OCI-LY7 (cell line): ENCODE data around the gene TRAPPC6A. TPM values are rescaled to one million over a fixed set of nuclear protein-coding genes. Genes with fewer than 3 reads are reported as not detected.

Experiments
- BruUV-seq: library from RNA; stranded (reverse); fragments of 400-500 nt; replicated peaks from 2 replicates; lab custom pipeline; 2021; lab: Mats Ljungman, UMichigan
- CTCF ChIA-PET: fragments of 300-600 bp; sonication (Branson Sonifier 250); formaldehyde crosslinking; loops from one replicate; lab custom pipeline; 2022; ENCODE audit warnings: antibody characterized with exemption; ENCODE audit not compliant: unreplicated experiment; lab: Charles Lee
- POLR2A ChIA-PET: fragments of 300-600 bp; sonication (Branson Sonifier 250); formaldehyde crosslinking; loops from one replicate; lab custom pipeline; 2022; ENCODE audit warnings: antibody characterized with exemption; lab: Charles Lee
- DNase-seq: peaks from one replicate; pipeline ENCODE4 v3.0.0-alpha.2; 2015; ENCODE audit warnings: low spot score
- H2AFZ ChIP-seq: fragments of 200-600 bp; sonication (generic), shearing (Covaris generic); 2 replicates; pipeline ENCODE4 v1.6.1; 2014; ENCODE audit warnings: mild to moderate bottlenecking, antibody characterized with exemption, low read length, moderate library complexity
- H3K27ac ChIP-seq: fragments of 200-600 bp; sonication (generic); 2 replicates; pipeline ENCODE4 v1.5.1; 2014; ENCODE audit warnings: mixed run types, low read depth, mild to moderate bottlenecking, moderate library complexity, low read length, inconsistent platforms; ENCODE audit not compliant: poor library complexity, severe bottlenecking
- H3K36me3 ChIP-seq: fragments of 200-600 bp; sonication (generic); 2 replicates; pipeline ENCODE4 v1.6.1; 2014; ENCODE audit warnings: mild to moderate bottlenecking, antibody characterized with exemption, low read length, moderate library complexity, mixed read lengths; ENCODE audit not compliant: insufficient read depth
- H3K4me1 ChIP-seq: fragments of 200-600 bp; sonication (generic); 2 replicates; pipeline ENCODE4 v1.5.1; 2014; ENCODE audit warnings: mild to moderate bottlenecking, low read length; ENCODE audit not compliant: insufficient read depth, poor library complexity, severe bottlenecking
- H3K4me2 ChIP-seq: fragments of 200-600 bp; sonication (generic); 2 replicates; pipeline ENCODE4 v1.6.1; 2014; ENCODE audit warnings: mild to moderate bottlenecking, low read length
- H3K4me3 ChIP-seq: fragments of 200-600 bp; sonication (generic); 2 replicates; pipeline ENCODE4 v1.5.1; 2014; ENCODE audit warnings: mild to moderate bottlenecking, low read depth, low read length; ENCODE audit not compliant: poor library complexity, severe bottlenecking
- H3K79me2 ChIP-seq: fragments of 200-600 bp; sonication (generic); 2 replicates; pipeline ENCODE4 v1.6.1; 2016; ENCODE audit warnings: low read depth, mild to moderate bottlenecking, low read length, moderate library complexity, mixed read lengths; ENCODE audit not compliant: insufficient read depth
- H3K9me2 ChIP-seq: fragments of 200-600 bp; sonication (generic); 2 replicates; pipeline ENCODE4 v1.6.1; 2016; ENCODE audit warnings: mild to moderate bottlenecking, low read length, mixed read lengths; ENCODE audit not compliant: insufficient read depth
- H3K9me3 ChIP-seq: fragments of 200-600 bp; sonication (generic); 2 replicates; pipeline ENCODE4 v1.6.1; 2014; ENCODE audit warnings: mild to moderate bottlenecking, mixed run types, low read length, mixed read lengths
- H4K20me1 ChIP-seq: fragments of 200-600 bp; sonication (generic); 2 replicates; pipeline ENCODE4 v1.6.1; 2014; ENCODE audit warnings: mild to moderate bottlenecking, antibody characterized with exemption, low read length, moderate library complexity, mixed read lengths; ENCODE audit not compliant: insufficient read depth
- EZH2phosphoT487 ChIP-seq: fragments of 200-600 bp; sonication (generic); IDR thresholded peaks from 2 replicates; pipeline ENCODE4 v1.6.1; 2018; ENCODE audit warnings: low read depth, borderline replicate concordance, mild to moderate bottlenecking, mixed run types, antibody characterized with exemption, low read length, moderate library complexity, mixed read lengths
- intact Hi-C: fragments of 100-400 bp; cut with micrococcal nuclease; formaldehyde crosslinking; loops from one replicate; pipeline ENCODE4 v1.10.0; 2022; ENCODE audit not compliant: unreplicated experiment
- total RNA-seq, 2 experiments: library from RNA; depleted of rRNA in 1 of 2; stranded (reverse); fragments of >200 nt in 1 of 2; shearing (Covaris generic) in 1 of 2; gene quantifications; 2 replicates each; pipeline ENCODE4 v1.2.3, GENCODE V29; 2014 to 2022
- TF ChIP-seq, protein P1 (sequence below): fragments of 200-600 bp; sonication (generic); conservative IDR thresholded peaks from 2 replicates; pipeline ENCODE4 v1.5.1; 2014; ENCODE audit warnings: mild to moderate bottlenecking, antibody characterized with exemption, low read length, moderate library complexity, mixed read lengths

Gene TRAPPC6A
- total RNA-seq, 2 experiments from 2014 or later: 55.6 to 70.9 TPM

DNA sequence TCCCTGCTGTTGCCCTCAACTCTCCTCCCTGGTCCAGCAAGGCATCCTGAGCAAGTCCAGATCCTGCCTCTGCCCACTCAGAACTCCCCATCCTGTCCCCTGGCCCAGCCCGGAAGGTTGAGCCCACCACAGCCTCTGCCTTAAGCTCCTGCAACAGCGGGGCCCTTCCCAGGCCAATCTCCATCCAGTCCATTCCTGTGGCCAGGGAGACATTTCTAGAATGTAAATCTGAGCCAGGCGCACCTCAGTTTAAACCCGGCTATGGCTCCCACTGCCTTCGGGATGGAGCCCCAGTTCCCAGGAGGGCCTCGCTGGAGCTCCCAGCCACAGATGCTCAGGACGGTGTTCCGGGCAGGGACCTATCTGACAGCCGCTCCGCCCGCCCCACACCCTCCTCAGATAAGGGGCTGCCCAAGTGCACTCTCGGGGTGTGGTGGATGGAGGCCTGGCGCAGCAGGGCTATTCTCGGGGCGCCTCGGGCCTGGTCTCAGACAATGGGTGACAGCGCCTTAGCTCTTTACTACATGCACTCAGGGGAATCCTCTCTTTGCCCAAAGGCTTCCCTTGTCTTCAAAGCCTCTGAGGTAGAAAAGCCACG lies 5.3 kb downstream of the TRAPPC6A start:
- Histone ChIP-seq H3K9me3 (no peaks in the 10 kb centered on the region), H3K4me3 (no peak overlapping the region), H3K27ac (no peak overlapping the region), H4K20me1 (no peaks in the 10 kb centered on the region), H3K4me2 (0 out of 2 replicates have a peak overlapping the region, but pooled peaks have one; percentile 34), H3K36me3 (no peaks in the 10 kb centered on the region), H3K79me2 (peaks cover 6% of the 10 kb centered on the region; the same call in 1 of the 2 replicates), H2AFZ (no peak overlapping the region), H3K9me2 (no peaks in the 10 kb centered on the region), H3K4me1 (peaks cover 22% of the 10 kb centered on the region)
- no peak for DNase-seq
- TF ChIP-seq, protein P1, sequence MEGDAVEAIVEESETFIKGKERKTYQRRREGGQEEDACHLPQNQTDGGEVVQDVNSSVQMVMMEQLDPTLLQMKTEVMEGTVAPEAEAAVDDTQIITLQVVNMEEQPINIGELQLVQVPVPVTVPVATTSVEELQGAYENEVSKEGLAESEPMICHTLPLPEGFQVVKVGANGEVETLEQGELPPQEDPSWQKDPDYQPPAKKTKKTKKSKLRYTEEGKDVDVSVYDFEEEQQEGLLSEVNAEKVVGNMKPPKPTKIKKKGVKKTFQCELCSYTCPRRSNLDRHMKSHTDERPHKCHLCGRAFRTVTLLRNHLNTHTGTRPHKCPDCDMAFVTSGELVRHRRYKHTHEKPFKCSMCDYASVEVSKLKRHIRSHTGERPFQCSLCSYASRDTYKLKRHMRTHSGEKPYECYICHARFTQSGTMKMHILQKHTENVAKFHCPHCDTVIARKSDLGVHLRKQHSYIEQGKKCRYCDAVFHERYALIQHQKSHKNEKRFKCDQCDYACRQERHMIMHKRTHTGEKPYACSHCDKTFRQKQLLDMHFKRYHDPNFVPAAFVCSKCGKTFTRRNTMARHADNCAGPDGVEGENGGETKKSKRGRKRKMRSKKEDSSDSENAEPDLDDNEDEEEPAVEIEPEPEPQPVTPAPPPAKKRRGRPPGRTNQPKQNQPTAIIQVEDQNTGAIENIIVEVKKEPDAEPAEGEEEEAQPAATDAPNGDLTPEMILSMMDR: no peak
- no peak for TF ChIP-seq EZH2phosphoT487
- ChIA-PET CTCF (no interaction called here), POLR2A (no interaction called here)
- BruUV-seq: no TSS peak
- intact Hi-C loops: no loop called here

DNA sequence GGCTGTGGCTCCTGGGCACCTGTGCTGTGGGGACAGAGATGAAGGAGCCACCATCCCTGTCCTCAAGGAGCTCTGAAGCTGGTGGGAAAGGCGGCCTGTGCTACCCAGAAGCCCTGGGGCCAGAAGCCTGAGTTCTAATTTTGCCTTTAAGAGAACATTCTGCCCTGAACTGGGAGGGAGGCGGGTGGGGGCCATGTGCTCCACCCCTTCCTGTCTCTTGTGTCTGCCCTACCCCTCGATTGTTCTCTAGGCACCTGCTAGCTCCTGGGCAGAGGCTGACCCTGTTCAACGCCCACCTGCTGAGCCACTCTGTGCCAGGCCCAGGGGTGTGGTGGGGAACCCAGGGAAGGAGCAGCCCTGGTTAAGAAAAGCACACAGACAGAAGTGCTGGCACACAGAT lies 5.9 kb downstream of the TRAPPC6A start:
- no peak overlapping the region for H3K27ac ChIP-seq
- no TSS peak for BruUV-seq
- intact Hi-C loops: no loop called here
- H3K36me3 ChIP-seq: no peaks in the 10 kb centered on the region
- H3K9me2 ChIP-seq: no peaks in the 10 kb centered on the region
- H3K4me1 ChIP-seq: peaks cover 22% of the 10 kb centered on the region
- no peak for TF ChIP-seq EZH2phosphoT487
- TF ChIP-seq, protein P1: no peak
- peak overlapping the region; percentile 34; the same call in 1 of the 2 replicates for H3K4me2 ChIP-seq
- 0 out of 2 replicates have a peak, but pooled peaks cover under 1% of the 10 kb centered on the region for H3K79me2 ChIP-seq
- DNase-seq: peak; percentile 29
- CTCF ChIA-PET: no interaction called here
- no peaks in the 10 kb centered on the region for H4K20me1 ChIP-seq
- H2AFZ ChIP-seq: no peak overlapping the region
- POLR2A ChIA-PET: no interaction called here
- no peaks in the 10 kb centered on the region for H3K9me3 ChIP-seq
- no peak overlapping the region for H3K4me3 ChIP-seq

- Histone ChIP-seq H3K9me2 (no peaks in the 10 kb centered on the region), H3K79me2 (no peaks in the 10 kb centered on the region), H3K9me3 (no peaks in the 10 kb centered on the region), H3K36me3 (no peaks in the 10 kb centered on the region), H3K4me2 (no peak overlapping the region), H3K4me1 (peaks cover 13% of the 10 kb centered on the region), H3K4me3 (no peak overlapping the region), H3K27ac (no peak overlapping the region), H4K20me1 (no peaks in the 10 kb centered on the region), H2AFZ (no peak overlapping the region)
- BruUV-seq: no TSS peak
- DNase-seq: no peak
- POLR2A ChIA-PET: no interaction called here
- CTCF ChIA-PET: no interaction called here
- intact Hi-C loops: no loop called here
- TF ChIP-seq EZH2phosphoT487: no peak
- TF ChIP-seq, protein P1: no peak
These were observed 6.8 kb downstream of the TRAPPC6A start for GRCh38 chr19:45171211-45171623.
